ENCODE measurements around the gene EDN3. TPM values are rescaled to one million over a fixed set of nuclear protein-coding genes. Genes with fewer than 3 reads are reported as not detected.

The EDN3 gene
- total RNA-seq, 4 donors from 2014 or later = 3.7 to 18.0 (median 11.7) TPM

- H3K4me3 ChIP-seq = peak overlapping the region in 2 of 4 donors; percentile 22 to 35
- peaks cover 0 to 82% (median 5%) of the 10 kb centered on the region in 4 donors for H3K27me3 ChIP-seq
- TF ChIP-seq CTCF (IDR thresholded peaks at IDR 0.05) (no peak), POLR2AphosphoS5 (IDR thresholded peaks at IDR 0.05) (no peak)
- H3K4me1 ChIP-seq = peaks cover 0 to 12% (median 6%) of the 10 kb centered on the region in 4 donors
- WGBS = 74% methylated on average over 13 of the region's 17 CpGs
- intact Hi-C loops (cut with DNase I) = no loop called here
- no peaks in the 10 kb centered on the region for H3K9me3 ChIP-seq
- DNase-seq (ENCODE audit: extremely low spot score) = no peak
- H3K36me3 ChIP-seq = no peaks in the 10 kb centered on the region
- H3K27ac ChIP-seq (replicated peaks in 1 of 4) = no peak overlapping the region
These were observed 1.1 kb downstream of the EDN3 start for GRCh38 chr20:59301343-59302007.

- WGBS = 81% methylated on average over 6 of the region's 7 CpGs
- H3K27me3 ChIP-seq = peaks cover 0 to 56% (median 0%) of the 10 kb centered on the region in 4 donors
- intact Hi-C loops (cut with DNase I) = no loop called here
These were observed 5.7 kb downstream of the EDN3 start for GRCh38 chr20:59305908-59306655.

DNA sequence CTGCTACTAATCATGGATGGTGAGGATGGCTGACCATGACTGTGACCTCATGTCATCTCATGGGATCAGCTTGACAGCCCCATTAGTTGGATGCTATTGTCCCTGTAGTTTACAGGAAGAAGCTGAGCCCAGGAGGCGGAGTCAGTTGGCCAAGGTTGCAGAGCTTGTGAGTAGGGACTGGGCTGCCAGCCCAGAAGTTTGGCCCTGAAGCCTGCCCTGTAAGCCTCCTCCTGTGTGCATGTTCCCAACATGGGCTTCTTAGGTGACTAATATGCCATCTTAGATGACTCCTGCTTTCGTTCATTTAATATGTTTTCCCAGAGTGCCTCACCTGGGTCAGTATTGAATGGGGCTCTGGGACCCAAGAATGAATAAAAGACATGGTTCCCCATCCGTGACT, 6.9 kb downstream of the EDN3 start:
- Histone ChIP-seq H3K4me3 (no peak overlapping the region), H3K27me3 (peaks cover 0 to 44% (median 0%) of the 10 kb centered on the region in 4 donors), H3K36me3 (no peaks in the 10 kb centered on the region), H3K27ac (replicated peaks in 1 of 4) (no peak overlapping the region), H3K9me3 (no peaks in the 10 kb centered on the region), H3K4me1 (no peaks in the 10 kb centered on the region)
- DNase-seq (ENCODE audit: extremely low spot score) = no peak
- TF ChIP-seq POLR2A (IDR thresholded peaks at IDR 0.05; ENCODE audit: low read depth) (no peak), CTCF (IDR thresholded peaks at IDR 0.05) (no peak), EP300 (IDR thresholded peaks at IDR 0.05) (no peak), POLR2AphosphoS5 (IDR thresholded peaks at IDR 0.05) (no peak)
- intact Hi-C loops (cut with DNase I) = no loop called here
- WGBS = 96% methylated on average over 3 of the region's 3 CpGs

More at GRCh38 chr20:59305908-59306655, 5.7 kb downstream of the EDN3 start:
- Histone ChIP-seq H3K36me3 (no peaks in the 10 kb centered on the region), H3K27ac (replicated peaks in 1 of 4) (no peak overlapping the region), H3K4me1 (no peaks in the 10 kb centered on the region), H3K9me3 (no peaks in the 10 kb centered on the region), H3K4me3 (no peak overlapping the region)
- DNase-seq (ENCODE audit: extremely low spot score) = no peak
- no peak for TF ChIP-seq POLR2AphosphoS5 (IDR thresholded peaks at IDR 0.05)
- TF ChIP-seq CTCF (IDR thresholded peaks at IDR 0.05) = no peak
- TF ChIP-seq POLR2A (IDR thresholded peaks at IDR 0.05; ENCODE audit: low read depth) = no peak
- no peak for TF ChIP-seq EP300 (IDR thresholded peaks at IDR 0.05)

GRCh38 chr20:59308493-59309201, 8.2 kb downstream of the EDN3 start:
- Histone ChIP-seq H3K9me3 (no peaks in the 10 kb centered on the region), H3K27me3 (peaks cover 0 to 30% (median 0%) of the 10 kb centered on the region in 4 donors), H3K4me1 (no peaks in the 10 kb centered on the region), H3K36me3 (no peaks in the 10 kb centered on the region), H3K27ac (replicated peaks in 1 of 4) (no peak overlapping the region), H3K4me3 (no peak overlapping the region)
- no peak for DNase-seq (ENCODE audit: extremely low spot score)
- intact Hi-C loops (cut with DNase I) = no loop called here
- TF ChIP-seq POLR2AphosphoS5 (IDR thresholded peaks at IDR 0.05) = no peak
- no peak for TF ChIP-seq EP300 (IDR thresholded peaks at IDR 0.05)
- no peak for TF ChIP-seq CTCF (IDR thresholded peaks at IDR 0.05)
- no peak for TF ChIP-seq POLR2A (IDR thresholded peaks at IDR 0.05; ENCODE audit: low read depth)
- 86% methylated on average over 10 of the region's 10 CpGs for WGBS
